ENCODE measurements around the gene NAALADL2.

NAALADL2 gene

DNA sequence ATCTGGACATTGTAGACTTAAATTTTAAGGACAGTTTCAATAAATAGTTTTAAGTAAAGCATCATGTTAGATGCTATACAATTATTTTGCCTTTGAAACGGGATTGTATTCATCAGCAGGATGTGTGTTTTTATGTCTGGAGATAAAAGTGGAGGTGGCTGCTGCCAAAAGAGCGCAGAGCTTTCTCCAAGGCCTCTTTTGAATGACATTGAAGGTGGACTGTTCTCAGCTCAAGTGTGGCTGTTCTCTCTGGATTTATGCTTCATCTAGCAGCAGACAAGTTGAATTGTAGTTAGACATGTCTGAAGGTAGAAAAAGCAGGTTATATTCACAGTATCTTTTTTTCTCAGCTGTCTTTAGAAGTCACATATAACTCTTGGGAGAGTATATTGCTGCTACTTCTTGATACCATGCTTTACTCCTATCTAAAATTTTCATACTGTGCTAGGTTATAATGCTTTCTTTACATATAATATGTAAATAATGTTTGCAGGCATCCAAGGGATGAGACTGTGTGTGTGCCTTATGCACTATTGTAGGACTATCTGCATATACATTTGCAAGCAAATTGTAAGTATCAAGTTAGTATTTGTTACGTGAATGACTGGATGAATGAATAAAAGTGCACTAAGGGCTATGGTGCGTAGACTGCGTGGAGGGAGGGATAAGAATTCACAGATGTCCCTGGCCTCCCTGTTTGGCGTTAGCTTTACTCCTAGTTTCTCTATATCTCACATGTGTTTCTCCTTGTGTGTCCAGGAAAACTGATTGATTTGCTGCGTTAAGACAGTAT, 340.1 kb downstream of the NAALADL2 start:
- no peak overlapping the region for H3K27ac ChIP-seq
- TF ChIP-seq, protein P1, sequence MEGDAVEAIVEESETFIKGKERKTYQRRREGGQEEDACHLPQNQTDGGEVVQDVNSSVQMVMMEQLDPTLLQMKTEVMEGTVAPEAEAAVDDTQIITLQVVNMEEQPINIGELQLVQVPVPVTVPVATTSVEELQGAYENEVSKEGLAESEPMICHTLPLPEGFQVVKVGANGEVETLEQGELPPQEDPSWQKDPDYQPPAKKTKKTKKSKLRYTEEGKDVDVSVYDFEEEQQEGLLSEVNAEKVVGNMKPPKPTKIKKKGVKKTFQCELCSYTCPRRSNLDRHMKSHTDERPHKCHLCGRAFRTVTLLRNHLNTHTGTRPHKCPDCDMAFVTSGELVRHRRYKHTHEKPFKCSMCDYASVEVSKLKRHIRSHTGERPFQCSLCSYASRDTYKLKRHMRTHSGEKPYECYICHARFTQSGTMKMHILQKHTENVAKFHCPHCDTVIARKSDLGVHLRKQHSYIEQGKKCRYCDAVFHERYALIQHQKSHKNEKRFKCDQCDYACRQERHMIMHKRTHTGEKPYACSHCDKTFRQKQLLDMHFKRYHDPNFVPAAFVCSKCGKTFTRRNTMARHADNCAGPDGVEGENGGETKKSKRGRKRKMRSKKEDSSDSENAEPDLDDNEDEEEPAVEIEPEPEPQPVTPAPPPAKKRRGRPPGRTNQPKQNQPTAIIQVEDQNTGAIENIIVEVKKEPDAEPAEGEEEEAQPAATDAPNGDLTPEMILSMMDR (IDR thresholded peaks at IDR 0.05): no peak
- no peak for TF ChIP-seq ZFX (IDR thresholded peaks at IDR 0.05; ENCODE audit: borderline replicate concordance)

DNA sequence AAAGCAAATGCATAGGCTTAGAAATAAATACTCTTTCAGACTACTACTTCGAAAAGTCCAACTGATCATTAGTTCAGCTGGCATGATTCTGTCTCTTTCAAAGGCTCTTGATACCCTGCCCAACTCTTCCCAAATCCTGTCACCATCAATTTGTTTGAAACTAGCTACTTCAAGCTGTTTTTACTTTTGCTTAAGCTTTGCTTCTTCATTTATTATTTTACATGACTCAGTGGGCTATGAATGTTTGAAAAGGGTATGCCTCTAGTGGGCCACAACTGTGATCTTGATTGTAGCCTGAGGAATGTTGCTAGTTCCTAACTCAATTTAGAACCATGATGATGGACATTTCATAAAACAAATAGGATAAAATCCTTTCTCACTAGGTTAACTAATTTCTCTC, 340.8 kb downstream of the NAALADL2 start:
- TF ChIP-seq ZFX (IDR thresholded peaks at IDR 0.05; ENCODE audit: borderline replicate concordance): no peak
- TF ChIP-seq, protein P1 (IDR thresholded peaks at IDR 0.05): no peak

DNA sequence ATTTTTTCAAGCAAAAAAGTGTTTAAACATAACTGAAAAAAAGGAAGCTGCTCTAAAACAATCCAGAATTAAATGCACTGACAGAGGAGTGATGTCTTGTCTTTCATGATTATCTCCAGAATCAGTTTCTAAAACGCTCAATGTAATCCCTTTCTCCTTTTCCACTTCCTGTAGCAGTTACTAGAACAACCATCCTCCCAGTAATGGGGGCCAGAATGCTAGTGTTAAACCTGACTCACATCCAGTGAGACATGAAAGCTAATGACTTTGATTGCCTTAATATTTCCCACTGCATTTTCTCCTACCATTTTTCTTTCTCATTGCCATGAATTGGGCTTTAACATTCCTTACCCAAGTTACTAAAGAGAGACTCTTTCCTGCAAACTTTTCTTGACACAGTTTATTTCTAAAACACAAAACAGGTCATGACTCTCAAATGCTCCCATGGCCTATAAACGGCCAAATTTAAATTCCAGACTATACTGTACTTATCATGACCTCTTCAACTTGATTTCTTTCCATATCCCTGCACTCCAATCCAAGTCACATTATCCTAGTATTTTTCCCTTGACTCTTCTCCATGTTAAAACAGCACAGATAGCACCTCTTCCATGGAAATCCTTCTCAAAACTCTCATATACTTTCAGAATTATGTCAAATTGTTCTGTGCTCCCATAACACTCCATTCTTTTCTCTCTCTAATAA, 341.4 kb downstream of the NAALADL2 start:
- TF ChIP-seq, protein P1 (IDR thresholded peaks at IDR 0.05): no peak
- no peak for TF ChIP-seq ZFX (IDR thresholded peaks at IDR 0.05; ENCODE audit: borderline replicate concordance)
- 0 out of 2 replicates have a peak overlapping the region, but pooled peaks have one; percentile 0 for H3K27ac ChIP-seq

More for the DNA sequence above, 340.8 kb downstream of the NAALADL2 start:
- H3K27ac ChIP-seq: 0 out of 2 replicates have a peak overlapping the region, but pooled peaks have one; percentile 0

DNA sequence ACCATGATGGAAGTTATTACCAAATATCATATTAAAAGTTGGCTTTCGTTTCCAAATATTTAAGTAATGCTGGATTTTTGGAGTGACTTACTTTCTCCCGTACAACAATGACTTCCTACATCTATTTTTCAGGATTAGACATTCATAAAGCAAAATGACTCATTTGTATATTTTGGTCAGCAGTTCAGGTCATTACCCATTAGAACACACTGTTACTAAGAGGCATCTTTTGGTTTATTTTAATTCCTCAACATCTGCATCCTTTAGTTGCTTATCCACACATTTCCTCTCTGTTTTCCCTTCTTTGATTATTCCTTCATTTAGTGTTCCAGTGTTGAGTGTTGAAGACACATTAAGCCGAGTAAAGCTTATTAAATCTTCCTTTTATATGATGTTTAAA, 348.2 kb downstream of the NAALADL2 start:
- H3K27ac ChIP-seq: peak overlapping the region; percentile 85
- no peak for TF ChIP-seq ZFX (IDR thresholded peaks at IDR 0.05; ENCODE audit: borderline replicate concordance)
- TF ChIP-seq, protein P1 (IDR thresholded peaks at IDR 0.05): no peak

DNA sequence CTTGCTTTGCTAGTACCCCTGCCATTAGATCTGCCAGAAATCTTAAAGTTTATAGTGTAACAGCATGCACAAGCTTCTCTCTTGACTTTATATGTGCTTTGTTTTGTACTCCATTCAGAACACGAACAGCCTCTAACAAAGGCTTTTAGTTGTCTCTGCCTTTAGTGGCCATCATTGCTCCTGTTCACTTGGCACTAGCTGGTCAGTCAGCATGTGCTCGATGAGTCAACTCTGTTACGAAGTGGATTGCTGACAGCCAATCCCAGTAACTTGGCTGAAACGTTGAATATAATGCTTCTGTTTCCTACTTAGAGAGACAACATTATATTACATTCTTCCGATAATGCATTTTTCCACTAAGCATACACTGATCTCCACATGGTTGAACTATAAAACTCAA, 349.2 kb downstream of the NAALADL2 start:
- TF ChIP-seq, protein P1 (IDR thresholded peaks at IDR 0.05): no peak
- TF ChIP-seq ZFX (IDR thresholded peaks at IDR 0.05; ENCODE audit: borderline replicate concordance): no peak
- H3K27ac ChIP-seq: peak overlapping the region; percentile 85

DNA sequence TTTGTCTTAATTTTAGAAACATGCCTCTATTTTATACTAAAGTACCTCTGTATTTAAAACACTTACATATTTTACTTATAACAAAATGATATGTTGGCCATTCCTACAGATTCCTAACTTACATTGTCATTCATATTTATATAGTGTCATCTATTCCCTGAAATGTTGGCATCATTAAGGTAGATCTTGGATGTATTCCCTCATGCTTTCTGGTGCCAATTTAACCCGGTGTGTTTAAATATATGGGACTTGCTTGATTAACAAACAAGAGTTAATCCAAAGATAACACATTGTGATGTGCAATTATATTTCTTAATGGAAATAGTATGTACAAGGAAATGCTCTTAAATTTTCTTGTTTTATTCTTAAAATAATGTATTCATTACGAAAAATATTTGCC, 352.3 kb downstream of the NAALADL2 start:
- TF ChIP-seq, protein P1 (IDR thresholded peaks at IDR 0.05): no peak
- TF ChIP-seq ZFX (IDR thresholded peaks at IDR 0.05; ENCODE audit: borderline replicate concordance): no peak
- H3K27ac ChIP-seq: peak overlapping the region; percentile 85

DNA sequence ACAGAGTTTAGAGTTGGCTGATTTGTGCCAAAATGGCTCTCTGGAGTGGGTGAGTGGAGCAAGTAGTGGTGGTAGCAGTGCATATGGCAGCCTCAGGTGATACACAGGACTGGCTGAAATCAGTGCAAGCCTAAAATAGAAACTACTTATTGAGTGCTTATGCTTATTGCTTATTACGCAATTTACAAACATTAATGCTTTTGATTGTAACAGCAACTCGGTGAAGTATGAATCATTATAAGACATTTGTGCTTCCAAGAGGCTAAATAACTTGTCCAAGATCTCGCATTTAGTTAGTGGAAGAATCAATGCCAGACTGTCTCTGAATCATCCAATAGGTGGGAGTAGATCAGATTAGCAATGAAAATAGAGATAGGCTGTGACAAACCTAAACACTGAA, 353.8 kb downstream of the NAALADL2 start:
- TF ChIP-seq ZFX (IDR thresholded peaks at IDR 0.05; ENCODE audit: borderline replicate concordance): no peak
- TF ChIP-seq, protein P1 (IDR thresholded peaks at IDR 0.05): no peak
- peak overlapping the region; percentile 85 for H3K27ac ChIP-seq
